Limb (tissue), 2 donors: ENCODE measurements around the gene THAP3.

Experiments
- DNase-seq, 2 donors: peaks; one replicate each; pipeline ENCODE4 v3.0.0-alpha.2; 2016; ENCODE audit errors: extremely low spot score in 2 of 2

Gene THAP3

GRCh38 chr1:6612641-6613360 lies 11.9 kb upstream of the THAP3 start:
- peak in 1 of 2 donors; percentile 68 for DNase-seq

GRCh38 chr1:6613361-6614018 lies 11.2 kb upstream of the THAP3 start, which contains the start of gene PHF13:
PHF13 (plus strand) TSS chr1:6613731; CDS start chr1:6614067, 336 bp downstream.
- peak; percentile 98 to 100 for DNase-seq

DNA sequence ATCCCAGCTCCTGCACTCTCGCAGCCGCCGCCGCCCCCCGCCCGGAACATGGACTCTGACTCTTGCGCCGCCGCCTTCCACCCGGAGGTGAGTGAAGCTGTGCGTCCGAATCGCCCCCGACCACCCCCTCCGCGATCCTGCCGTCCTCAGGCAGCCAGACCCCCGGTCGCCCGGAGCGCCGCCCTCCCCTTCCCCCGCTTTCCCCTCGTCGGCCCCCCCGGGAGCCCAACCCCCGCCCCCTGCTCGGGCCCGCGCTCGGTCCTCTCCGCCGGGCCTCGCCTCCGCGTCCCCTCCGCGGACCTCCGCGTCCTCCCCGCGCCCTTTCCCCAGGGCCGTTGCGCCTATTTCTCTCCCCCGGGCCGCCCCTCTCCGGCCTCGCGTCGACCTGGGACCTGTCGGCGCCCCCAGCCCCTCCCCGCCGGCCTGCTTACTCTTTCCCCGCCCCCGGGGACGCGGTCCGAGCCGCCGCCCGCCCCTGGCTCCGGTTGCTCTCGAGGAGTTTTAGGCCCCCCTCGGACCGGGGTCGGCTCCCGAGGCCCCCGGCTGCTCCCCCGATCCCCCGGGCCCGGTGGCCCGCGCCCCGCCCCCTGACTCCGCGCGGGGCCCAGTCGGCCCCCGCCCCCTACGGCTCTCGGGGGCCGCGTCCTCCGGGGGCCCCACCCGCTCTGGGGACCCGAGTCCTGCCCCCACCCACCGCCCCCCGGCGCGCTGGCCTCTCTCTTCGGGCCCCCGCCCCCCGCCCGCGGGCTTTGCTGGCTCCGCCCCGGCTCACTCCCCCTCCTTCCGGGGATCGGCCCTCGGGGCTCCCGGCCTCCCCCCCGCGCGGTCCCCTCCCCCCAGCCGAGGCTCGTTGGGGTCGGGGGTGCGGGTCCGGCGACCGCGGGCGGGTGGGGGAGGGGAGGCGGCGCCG lies 10.4 kb upstream of the THAP3 start:
- DNase-seq, result peak; percentile 30 to 79

GRCh38 chr1:6614929-6615785 lies 9.5 kb upstream of the THAP3 start:
- DNase-seq, result peak in 1 of 2 donors; percentile 51

- DNase-seq, result no peak
These were observed 5.6 kb upstream of the THAP3 start for GRCh38 chr1:6619045-6619444.

DNA sequence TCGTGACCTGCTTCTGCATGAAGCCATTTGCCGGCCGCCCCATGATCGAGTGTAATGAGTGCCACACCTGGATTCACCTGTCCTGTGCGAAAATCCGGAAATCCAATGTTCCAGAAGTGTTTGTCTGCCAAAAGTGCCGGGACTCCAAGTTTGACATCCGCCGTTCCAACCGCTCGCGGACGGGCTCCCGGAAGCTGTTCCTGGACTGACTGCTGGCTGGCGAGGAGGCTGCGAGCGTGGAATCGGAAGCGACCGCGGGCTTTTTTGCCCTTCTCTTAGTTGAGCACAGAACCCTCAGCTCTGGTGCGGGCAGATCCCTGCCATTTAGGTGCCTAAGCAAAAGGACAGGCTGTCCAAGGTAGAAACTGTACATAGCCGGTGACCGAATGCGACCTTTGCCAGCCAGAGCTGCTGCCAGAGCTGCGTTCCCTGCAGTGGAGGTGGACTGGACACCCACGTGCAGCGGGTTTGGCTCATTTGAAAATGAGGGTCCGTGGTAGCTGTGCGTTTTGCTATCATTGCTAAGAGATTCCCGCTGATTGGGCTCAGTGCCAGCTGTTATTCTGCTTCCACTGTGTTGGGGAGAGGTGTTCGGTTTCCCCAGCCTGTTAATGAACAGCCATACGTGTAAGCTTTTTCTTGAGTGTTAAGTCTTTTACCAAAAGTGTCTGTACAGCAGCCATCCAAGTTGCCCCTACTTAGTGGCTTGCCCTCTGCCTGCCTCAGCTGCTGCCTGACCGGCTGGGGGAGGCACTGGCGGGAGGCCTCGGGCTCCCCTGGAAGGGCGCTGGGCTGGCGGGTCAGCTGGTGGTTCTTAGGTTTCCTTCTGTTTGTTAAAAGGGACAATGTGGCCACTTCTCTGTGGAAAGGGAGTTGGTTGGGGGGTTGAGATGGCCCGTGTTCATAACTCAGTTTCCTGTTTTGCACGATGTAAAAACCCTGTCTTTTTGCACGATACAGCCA lies 3.0 kb upstream of the THAP3 start:
- DNase-seq, result no peak

DNA sequence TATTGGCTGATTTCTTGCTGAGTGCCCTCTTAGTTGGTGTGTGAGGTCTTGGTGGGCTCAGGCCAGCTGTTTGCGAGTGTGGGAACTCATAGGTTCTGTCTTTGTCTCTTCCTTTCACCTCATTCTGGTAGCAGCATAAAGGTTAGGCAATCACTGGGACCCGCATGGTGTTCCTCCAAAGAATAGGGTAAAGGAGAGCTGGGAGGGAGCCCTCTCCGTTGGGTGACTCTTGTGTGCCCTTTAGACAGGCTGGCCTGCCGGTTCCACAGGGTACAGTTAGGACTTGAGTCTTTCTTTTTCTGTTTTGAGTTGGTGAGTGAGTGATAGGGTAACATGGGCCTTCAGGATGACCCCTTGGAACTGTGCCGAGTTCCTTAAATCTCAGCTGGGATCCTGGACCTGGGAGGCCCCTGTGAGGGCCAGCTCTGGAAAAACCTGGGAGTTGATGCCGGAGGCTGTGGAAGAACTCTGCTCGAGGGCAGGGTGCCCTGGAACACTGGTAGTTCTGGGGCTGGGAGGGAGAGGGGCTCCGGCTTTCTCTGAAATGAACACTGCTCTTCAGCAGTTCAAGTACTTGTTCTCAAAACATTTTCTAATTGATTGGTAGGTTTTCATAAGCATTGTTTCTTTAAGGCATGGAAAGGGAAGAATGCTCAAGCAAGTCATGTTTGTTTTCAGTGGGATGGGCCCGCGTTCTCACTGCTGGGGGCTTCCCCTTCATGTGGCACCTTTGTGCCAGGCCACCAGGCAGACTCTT lies 2.1 kb upstream of the THAP3 start:
- no peak for DNase-seq

GRCh38 chr1:6623269-6623965 lies 1.3 kb upstream of the THAP3 start:
- no peak for DNase-seq

- no peak for DNase-seq
These were observed 999 bp downstream of the THAP3 start for GRCh38 chr1:6625584-6626149.

DNA sequence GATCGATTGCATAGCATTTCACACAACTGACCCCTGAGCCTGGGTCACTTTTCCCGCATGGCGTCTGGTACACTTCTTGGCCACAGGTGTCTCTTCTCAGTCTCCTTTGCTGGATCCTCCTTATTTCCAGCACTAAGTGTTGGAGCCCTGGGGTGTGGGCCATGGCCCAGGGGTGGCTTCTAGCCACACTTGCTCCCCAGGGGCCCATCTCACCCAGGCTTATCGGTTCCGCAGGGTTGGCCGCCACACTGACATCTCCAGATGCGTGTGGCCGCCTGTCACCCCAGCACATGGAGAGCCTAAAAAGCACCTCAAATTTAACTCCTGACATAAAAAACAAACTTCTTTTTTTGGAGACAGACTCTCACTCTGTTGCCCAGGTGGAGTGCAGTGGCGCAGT lies 2.4 kb downstream of the THAP3 start:
- DNase-seq, result no peak

DNA sequence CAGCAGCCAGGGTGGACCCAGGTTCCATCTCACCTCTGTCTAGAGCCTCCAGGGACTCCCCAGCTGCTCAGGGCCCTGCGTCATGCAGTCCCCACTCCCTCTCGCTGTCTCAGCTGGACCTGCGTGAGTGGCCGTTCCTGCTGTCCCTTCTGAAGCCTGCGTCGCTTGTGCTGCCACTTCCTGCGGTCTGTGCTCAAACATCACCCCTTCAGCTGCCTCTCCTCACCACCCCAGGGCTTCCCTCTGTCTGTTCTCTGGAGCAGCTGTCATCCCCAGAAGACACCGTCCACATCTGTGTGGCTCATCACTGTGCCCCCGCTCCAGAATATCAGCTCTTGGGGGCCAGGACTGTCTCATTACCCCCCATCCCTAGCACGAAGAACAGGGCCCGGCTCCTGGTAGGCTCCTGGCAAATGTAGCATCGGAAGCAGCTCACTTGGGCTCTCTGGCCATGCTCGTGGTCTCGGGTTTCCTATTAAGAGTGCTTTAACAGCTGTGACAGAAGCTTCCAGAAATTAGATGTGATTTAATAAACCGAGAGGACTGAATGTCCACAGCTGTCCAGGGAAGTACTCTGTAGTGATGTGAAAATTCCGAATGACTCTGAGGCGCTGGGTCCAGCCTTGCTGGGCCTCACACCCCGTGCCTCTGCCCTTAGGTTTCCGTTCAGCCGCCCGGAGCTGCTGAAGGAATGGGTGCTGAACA lies 3.3 kb downstream of the THAP3 start:
- no peak for DNase-seq

DNA sequence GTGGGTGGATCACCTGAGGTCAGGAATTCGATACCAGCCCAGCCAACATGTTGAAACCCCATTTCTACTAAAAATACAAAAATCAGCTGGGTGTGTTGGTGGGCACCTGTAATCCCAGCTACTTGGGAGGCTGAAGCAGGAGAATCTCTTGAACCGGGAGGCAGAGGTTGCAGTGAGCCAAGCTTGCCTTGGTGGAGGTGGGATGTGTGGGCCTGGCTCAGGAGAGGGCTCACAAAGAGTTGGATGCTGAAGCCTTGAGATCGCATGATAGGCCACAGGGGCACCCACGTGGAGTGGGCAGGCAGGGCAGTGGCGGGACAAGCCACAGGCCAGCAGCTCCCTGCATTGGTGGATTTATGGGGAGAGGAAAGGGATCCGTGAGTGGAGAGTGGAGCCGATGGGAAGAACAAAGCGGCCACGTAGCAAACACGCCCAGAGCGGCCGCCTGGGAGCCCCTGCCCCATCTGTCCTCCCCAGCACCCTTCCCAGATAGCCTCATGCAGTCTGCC lies 4.4 kb downstream of the THAP3 start:
- no peak for DNase-seq

- DNase-seq, result no peak
These were observed 5.4 kb downstream of the THAP3 start for GRCh38 chr1:6630027-6630426.

DNA sequence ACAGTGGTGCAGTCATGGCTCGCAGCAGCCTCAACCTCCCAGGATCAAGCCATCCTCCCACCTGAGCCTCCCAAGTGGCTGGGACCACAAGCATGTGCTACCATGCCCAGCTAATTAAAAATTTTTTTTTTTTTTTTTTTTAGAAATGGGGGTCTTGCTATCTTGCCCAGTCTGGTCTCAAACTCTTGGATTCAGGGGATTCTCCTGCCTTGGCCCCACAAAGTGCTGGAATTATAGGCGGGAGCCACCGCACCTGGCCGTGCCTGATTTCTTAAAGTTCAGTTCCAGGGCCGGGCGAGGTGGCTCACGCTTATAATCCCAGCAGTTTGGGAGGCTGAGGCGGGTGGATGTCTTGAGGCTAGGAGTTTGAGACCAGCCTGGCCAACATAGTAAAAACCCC lies 6.4 kb downstream of the THAP3 start:
- DNase-seq, result no peak

DNA sequence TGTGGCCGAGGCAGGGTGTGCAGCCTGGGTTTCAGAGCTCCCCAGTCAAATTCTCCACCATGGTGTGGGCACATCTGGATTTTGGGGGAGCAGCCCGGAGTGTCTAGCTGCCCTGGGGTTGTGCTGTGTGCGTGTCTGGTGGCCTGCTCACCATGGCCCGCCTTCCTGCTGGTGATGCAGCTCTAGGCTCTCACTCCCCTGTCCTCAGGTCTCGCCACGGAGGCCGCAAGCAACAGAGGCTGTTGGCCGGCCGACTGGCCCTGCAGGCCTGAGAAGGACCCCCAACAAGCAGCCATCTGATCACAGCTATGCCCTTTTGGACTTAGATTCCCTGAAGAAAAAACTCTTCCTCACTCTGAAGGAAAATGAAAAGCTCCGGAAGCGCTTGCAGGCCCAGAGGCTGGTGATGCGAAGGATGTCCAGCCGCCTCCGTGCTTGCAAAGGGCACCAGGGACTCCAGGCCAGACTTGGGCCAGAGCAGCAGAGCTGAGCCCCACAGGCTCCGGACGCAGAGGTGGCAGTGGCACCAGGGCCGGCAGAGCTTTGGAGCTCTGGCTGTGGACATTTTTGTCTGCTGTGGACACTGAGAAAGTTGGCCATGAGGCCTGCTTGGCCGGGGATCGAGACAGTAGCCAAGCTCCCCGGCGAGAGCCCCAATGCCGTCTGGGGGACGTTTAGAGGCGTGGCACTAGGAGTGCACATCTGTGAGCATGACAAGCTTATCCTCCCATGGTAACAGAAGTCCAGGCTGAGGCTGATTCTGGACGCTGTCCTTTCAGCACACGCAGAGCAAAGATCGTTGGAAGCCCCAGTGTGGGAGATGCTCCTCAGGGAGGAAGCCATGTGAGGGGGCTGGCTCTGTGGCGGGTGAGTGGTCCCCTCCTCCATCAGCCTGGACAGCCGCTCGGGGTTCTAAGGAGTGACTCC lies 8.2 kb downstream of the THAP3 start:
- DNase-seq, result no peak

GRCh38 chr1:6634371-6635052 lies 9.8 kb downstream of the THAP3 start:
- DNase-seq, result peak; percentile 38 to 70
